HEK293T (cell line): ENCODE data around the gene LRP8.

Source experiments
- CTCF ChIA-PET: fragments of 350-600 bp; formaldehyde crosslinking; extraction: SDS; loops from one replicate; lab custom pipeline; 2021; ENCODE audit warnings: antibody characterized with exemption, inconsistent platforms; lab: Yijun Ruan, JAX
- POLR2A ChIA-PET: fragments of 350-600 bp; formaldehyde crosslinking; extraction: SDS; loops from one replicate; lab custom pipeline; 2020; ENCODE audit warnings: antibody characterized with exemption, inconsistent platforms; lab: Yijun Ruan, JAX
- DNase-seq: peaks from one replicate; pipeline ENCODE4 v3.0.0; 2012; ENCODE audit warnings: mixed read lengths; ENCODE audit errors: extremely low spot score
- ARNT ChIP-seq: fragments of 450-650 bp; IDR thresholded peaks from 2 replicates; pipeline ENCODE4 v1.6.1; 2017; ENCODE audit warnings: mild to moderate bottlenecking
- BHLHE40 ChIP-seq: fragments of 450-650 bp; IDR thresholded peaks from 2 replicates; pipeline ENCODE4 v1.6.1; 2016; ENCODE audit warnings: mild to moderate bottlenecking, moderate library complexity, borderline replicate concordance
- CTBP1 ChIP-seq: fragments of 450-650 bp; IDR thresholded peaks from 2 replicates; pipeline ENCODE4 v1.6.1; 2016; ENCODE audit warnings: borderline replicate concordance
- ELF4 ChIP-seq: fragments of 450-650 bp; IDR thresholded peaks from 2 replicates; pipeline ENCODE4 v1.6.1; 2017; ENCODE audit warnings: antibody characterized with exemption
- FOXA1 ChIP-seq: fragments of 450-650 bp; IDR thresholded peaks from 2 replicates; pipeline ENCODE4 v1.6.1; 2016; ENCODE audit warnings: mild to moderate bottlenecking
- FOXK2 ChIP-seq: fragments of 450-650 bp; IDR thresholded peaks from 2 replicates; pipeline ENCODE4 v1.6.1; 2016; ENCODE audit warnings: mild to moderate bottlenecking
- FOXM1 ChIP-seq: fragments of 450-650 bp; IDR thresholded peaks from 2 replicates; pipeline ENCODE4 v1.6.1; 2017; ENCODE audit warnings: mild to moderate bottlenecking, borderline replicate concordance
- HDGF ChIP-seq: fragments of 450-650 bp; IDR thresholded peaks from 2 replicates; pipeline ENCODE4 v1.6.1; 2017; ENCODE audit warnings: antibody characterized with exemption, borderline replicate concordance
- L3MBTL2 ChIP-seq: fragments of 450-650 bp; conservative IDR thresholded peaks from 2 replicates; pipeline ENCODE4 v1.6.1; 2016; ENCODE audit warnings: mild to moderate bottlenecking
- LEF1 ChIP-seq: fragments of 450-650 bp; IDR thresholded peaks from 2 replicates; pipeline ENCODE4 v1.6.1; 2017; ENCODE audit warnings: mild to moderate bottlenecking, borderline replicate concordance
- NFRKB ChIP-seq: fragments of 450-650 bp; IDR thresholded peaks from 2 replicates; pipeline ENCODE4 v1.6.1; 2016; ENCODE audit warnings: mild to moderate bottlenecking, moderate library complexity
- PKNOX1 ChIP-seq: fragments of 450-650 bp; IDR thresholded peaks from 2 replicates; pipeline ENCODE4 v1.6.1; 2016
- SP1 ChIP-seq: fragments of 450-650 bp; IDR thresholded peaks from 2 replicates; pipeline ENCODE4 v1.6.1; 2017
- SUZ12 ChIP-seq: fragments of 450-650 bp; IDR thresholded peaks from 2 replicates; pipeline ENCODE4 v1.6.1; 2016; ENCODE audit warnings: mild to moderate bottlenecking
- TARDBP ChIP-seq: fragments of 450-650 bp; IDR thresholded peaks from 2 replicates; pipeline ENCODE4 v1.6.1; 2016
- ZNF384 ChIP-seq: fragments of 450-650 bp; IDR thresholded peaks from 2 replicates; pipeline ENCODE4 v1.6.1; 2016

Gene LRP8

GRCh38 chr1:53325326-53326087 is 2.4 kb downstream of the LRP8 start:
- ChIA-PET CTCF (no interaction called here), POLR2A (interaction anchor here (0.6 to 1.3 kb wide), 2 partner anchors 9 to 65 kb away, joined by 3 read pairs; no protein-coding TSS in a partner anchor)
- TF ChIP-seq TARDBP (no peak), PKNOX1 (no peak), ARNT (no peak), SP1 (no peak), FOXK2 (no peak), LEF1 (no peak), CTBP1 (no peak), FOXM1 (no peak), FOXA1 (no peak), SUZ12 (no peak), HDGF (no peak), ELF4 (no peak), L3MBTL2 (no peak), BHLHE40 (no peak), ZNF384 (no peak)
- DNase-seq: no peak

GRCh38 chr1:53324728-53325297 is 3.1 kb downstream of the LRP8 start:
- ChIA-PET POLR2A (interaction anchor here (1.3 kb wide), 1 partner anchor 9 kb away, joined by 3 read pairs; no protein-coding TSS in a partner anchor), CTCF (no interaction called here)
- no peak for DNase-seq
- TF ChIP-seq PKNOX1 (no peak), SP1 (no peak), TARDBP (no peak), BHLHE40 (no peak)

- CTCF ChIA-PET: no interaction called here
These were observed 3.5 kb downstream of the LRP8 start for GRCh38 chr1:53324321-53324720.

GRCh38 chr1:53323316-53323715 is 4.6 kb downstream of the LRP8 start:
- TF ChIP-seq HDGF (no peak), FOXA1 (no peak)
- POLR2A ChIA-PET: no interaction called here
- no peak for DNase-seq
- CTCF ChIA-PET: no interaction called here

More at GRCh38 chr1:53324321-53324720, 3.5 kb downstream of the LRP8 start:
- TF ChIP-seq NFRKB: no peak
- TF ChIP-seq BHLHE40: no peak
- TF ChIP-seq PKNOX1: no peak
- DNase-seq: no peak
- POLR2A ChIA-PET: interaction anchor here (1.3 kb wide), 1 partner anchor 8 kb away, joined by 3 read pairs; no protein-coding TSS in a partner anchor

- ChIA-PET CTCF (interaction anchor here (0.7 kb wide), 1 partner anchor 344 kb away, joined by 3 read pairs; no protein-coding TSS in a partner anchor), POLR2A (no interaction called here)
- no peak for TF ChIP-seq L3MBTL2
- no peak for TF ChIP-seq ELF4
- no peak for TF ChIP-seq FOXM1
- no peak for TF ChIP-seq TARDBP
- TF ChIP-seq FOXA1: no peak
- TF ChIP-seq FOXK2: no peak
- TF ChIP-seq LEF1: no peak
- TF ChIP-seq ZNF384: no peak
- TF ChIP-seq ARNT: no peak
- TF ChIP-seq PKNOX1: no peak
- no peak for TF ChIP-seq SP1
- no peak for DNase-seq
These were observed 5.9 kb downstream of the LRP8 start for GRCh38 chr1:53321776-53322602.

- POLR2A ChIA-PET: no interaction called here
- peak; percentile 27 for DNase-seq
- CTCF ChIA-PET: interaction anchor here (0.7 kb wide), 1 partner anchor 343 kb away, joined by 3 read pairs; no protein-coding TSS in a partner anchor
- no peak for TF ChIP-seq BHLHE40
- TF ChIP-seq L3MBTL2: no peak
- TF ChIP-seq ZNF384: no peak
- TF ChIP-seq FOXK2: no peak
These were observed 6.5 kb downstream of the LRP8 start for GRCh38 chr1:53321366-53321765.
